H1 (cell line): Measurements from ENCODE around the gene JAK2. TPM values are rescaled to one million over a fixed set of nuclear protein-coding genes. Genes with fewer than 3 reads are reported as not detected.

Source experiments
- GTF2F1 ChIP-seq: IDR thresholded peaks from 2 replicates; pipeline ENCODE4 v1.6.1; 2012; ENCODE audit warnings: low read depth, low read length, improper control_type of control experiment, borderline replicate concordance
- polyA plus RNA-seq, 7 experiments: library from polyadenylated mRNA; depleted of rRNA in 3 of 7; stranded (reverse) in 5 of 7; unstranded in 2 of 7; fragments of >200 nt in 5 of 7; fragments of 200-250 nt in 2 of 7; gene quantifications; 1 replicate in 5 of 7; 2 replicates in 1 of 7; 4 replicates in 1 of 7; pipeline versions ENCODE4 v1.2.1 to v1.2.3, GENCODE V29; 2011 to 2013; ENCODE audit warnings: missing spikeins in 2 of 7, mixed read lengths in 2 of 7
- total RNA-seq: library from RNA; stranded (reverse); fragmentation: NEBNext Ultra II Directional; extraction: Animal tissue kit (Norgen Biotek cat#: 25700); gene quantifications from 2 replicates; pipeline ENCODE4 v1.2.1, GENCODE V29; 2021

The JAK2 gene
- total and polyA plus RNA-seq, 2 of the 8 experiments (the other 6 are each of a cell fraction or from before 2014, with no cell fraction given): 0.50 to 2.1 TPM

GRCh38 chr9:5111696-5112095, 126.6 kb downstream of the JAK2 start (continued):
- TF ChIP-seq GTF2F1: no peak
